GM08714 (cell line): ENCODE results near the gene ENGASE.

Experiments used
- H3K4me3 ChIP-seq: fragments of 200-500 bp; sonication (Bioruptor generic); 2 replicates; pipeline ENCODE4 v1.5.1; 2014; ENCODE audit warnings: mild to moderate bottlenecking, low read length, inconsistent platforms
- ZNF274 ChIP-seq: IDR thresholded peaks from 2 replicates; pipeline ENCODE4 v1.6.1; 2012; ENCODE audit warnings: mild to moderate bottlenecking, low read depth, low read length

ENGASE gene

GRCh38 chr17:79097226-79098055, 22.8 kb downstream of the ENGASE start:
- H3K4me3 ChIP-seq: no peak overlapping the region
- TF ChIP-seq ZNF274: no peak

GRCh38 chr17:79098282-79098867, 23.8 kb downstream of the ENGASE start:
- H3K4me3 ChIP-seq: no peak overlapping the region
- no peak for TF ChIP-seq ZNF274

DNA sequence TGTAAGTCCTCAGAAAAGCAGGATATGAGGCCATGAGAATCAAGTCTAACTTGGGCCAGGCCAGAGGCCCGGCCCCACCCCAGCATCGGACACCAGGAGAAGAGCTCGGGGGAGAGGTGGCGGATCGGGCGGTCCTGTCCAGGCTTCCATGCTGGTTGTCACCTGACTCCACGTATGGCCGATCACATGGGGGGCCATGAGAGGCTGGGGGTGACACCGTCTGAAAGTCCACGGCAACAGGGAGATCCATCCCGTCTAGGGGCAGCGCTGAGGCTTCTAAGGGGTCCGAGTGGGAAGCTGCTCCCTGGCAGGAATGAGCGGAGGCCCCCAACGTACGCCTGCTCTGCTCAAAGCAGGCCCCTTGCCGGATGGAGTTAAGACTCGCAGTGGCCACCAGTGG, 25.8 kb downstream of the ENGASE start:
- no peak for TF ChIP-seq ZNF274
- H3K4me3 ChIP-seq: no peak overlapping the region

- no peak overlapping the region for H3K4me3 ChIP-seq
- TF ChIP-seq ZNF274: no peak
Measured at GRCh38 chr17:79101111-79101673, 26.6 kb downstream of the ENGASE start.

DNA sequence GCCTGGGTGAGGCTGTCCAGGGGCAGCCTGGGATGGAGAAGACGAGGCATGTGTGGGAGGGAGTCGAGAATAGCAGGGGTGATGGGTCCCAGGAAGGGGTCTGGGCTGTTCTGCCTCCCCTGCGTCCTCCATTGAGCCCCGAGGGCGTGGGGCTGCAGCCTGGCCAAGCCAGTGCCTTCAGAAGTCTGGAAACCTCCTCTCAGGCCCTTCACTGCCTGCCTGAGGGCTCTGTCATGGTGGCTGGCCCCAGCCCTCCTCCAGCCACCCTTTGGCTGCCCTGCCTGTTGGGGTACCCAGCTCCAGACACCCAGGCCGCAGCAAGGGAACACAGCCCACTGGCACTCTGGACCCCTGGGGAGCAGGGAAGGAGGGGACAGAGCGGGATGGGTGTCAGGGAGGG, 27.6 kb downstream of the ENGASE start:
- no peak overlapping the region for H3K4me3 ChIP-seq
- TF ChIP-seq ZNF274: no peak

DNA sequence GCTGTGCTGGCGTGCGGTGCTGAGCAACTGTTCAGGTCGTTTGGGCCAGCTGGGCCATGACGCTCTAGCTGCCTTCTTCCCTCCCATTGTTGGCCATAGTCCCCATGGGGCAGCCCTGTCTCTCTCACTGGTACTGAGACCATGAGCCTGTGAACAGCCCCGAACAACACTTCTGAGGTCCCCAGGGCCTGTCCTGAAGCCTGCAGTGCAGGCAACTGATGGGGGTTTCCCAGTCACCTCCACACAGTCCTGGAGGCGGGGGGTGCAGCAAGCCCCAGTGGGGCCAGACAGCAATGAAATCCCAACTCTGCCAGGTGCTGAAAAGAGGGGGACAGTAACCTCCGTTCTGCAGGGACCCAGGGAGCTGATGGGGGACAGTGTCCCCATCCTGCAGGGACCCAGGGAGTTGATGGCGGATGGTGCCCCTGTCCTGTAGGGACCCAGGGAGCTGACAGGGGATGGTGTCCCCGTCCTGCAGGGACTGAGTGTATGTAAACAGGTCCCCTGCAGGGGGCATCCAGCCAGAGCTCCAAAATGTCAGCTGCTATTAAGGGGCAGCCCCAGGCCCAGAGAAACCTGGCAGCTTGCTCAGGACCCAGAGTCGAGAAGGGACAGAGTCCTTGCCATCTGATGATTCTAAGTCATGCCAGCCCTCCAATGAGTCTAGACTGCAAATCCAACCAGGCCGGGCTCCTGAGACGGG, 30.4 kb downstream of the ENGASE start:
- TF ChIP-seq ZNF274: no peak
- H3K4me3 ChIP-seq: no peak overlapping the region

DNA sequence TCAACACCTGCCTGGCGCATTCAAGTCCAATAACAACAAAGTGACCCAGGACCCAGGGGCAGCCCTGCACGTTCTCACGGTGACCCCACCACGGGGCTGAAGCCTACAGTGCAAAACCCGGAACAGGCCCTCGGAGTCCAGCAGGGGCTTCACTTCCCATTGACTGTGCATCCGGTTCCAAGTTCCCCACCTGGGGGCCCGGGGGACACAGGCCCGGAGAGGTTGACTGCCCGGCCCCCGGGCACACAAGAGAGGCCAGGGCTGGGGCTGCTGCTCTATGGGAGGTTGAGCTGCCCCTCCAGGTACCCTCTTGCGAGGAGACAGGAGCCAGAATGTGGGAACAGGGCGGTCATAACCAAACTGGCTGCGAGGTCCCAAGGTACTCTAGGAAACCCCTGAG, 31.3 kb downstream of the ENGASE start:
- H3K4me3 ChIP-seq: no peak overlapping the region
- TF ChIP-seq ZNF274: no peak

DNA sequence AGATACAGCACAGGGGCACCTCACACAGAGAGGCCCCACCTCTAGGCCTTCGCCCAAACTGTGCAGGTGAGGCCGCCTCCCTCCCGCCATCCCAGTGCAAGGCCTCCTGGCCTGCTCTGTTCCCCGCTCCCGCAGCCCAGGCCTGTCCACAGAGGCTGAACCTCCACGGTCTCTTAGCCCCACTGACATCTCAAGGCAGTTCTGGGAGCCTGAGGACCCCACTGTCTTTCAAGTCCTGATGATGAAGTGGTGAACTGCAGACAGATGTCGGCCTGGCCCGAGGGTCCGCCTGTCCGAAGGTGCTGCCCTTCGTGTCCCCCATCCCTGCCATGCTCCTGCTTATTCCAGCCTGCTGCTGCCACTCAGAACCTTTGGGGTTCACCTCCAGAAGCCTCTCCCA, 32.3 kb downstream of the ENGASE start:
- no peak for TF ChIP-seq ZNF274
- H3K4me3 ChIP-seq: no peak overlapping the region

DNA sequence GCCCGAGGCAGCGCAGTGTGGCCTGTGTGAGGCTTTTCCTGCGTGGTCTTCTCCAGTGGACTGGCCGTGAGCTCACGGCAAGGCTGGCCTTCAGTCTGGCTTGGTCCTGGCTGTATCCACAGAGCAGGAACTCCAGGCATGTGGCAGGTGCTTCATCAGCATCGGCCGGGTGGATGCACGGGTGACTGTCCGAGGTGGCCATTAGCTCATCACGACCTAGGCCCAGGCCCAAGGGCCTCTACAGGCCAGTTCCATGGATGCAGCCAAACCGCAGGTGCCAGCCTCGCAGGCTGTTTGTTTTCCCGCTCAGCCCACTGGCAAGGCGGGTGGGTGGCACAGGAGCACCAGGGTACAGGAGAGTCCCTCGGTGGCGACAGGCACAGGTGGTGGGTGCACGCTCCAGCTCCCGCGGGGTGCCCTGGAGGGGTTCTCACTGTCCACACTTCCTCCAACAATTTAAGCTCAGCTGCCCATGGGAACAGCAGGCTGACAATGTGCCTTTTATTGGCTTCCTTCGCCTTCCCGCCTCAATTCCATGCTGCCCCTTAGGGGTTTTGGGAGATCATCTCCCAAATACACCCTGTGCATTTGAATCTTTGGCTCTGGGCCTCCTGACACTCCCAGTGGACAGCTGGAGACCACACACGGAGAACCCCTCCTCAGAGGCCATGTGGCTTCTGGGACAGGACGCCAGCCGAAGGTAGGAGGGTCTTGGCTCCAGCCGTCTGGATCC, 33.0 kb downstream of the ENGASE start:
- no peak for TF ChIP-seq ZNF274
- no peak overlapping the region for H3K4me3 ChIP-seq

GRCh38 chr17:79108232-79108850, 33.7 kb downstream of the ENGASE start:
- no peak for TF ChIP-seq ZNF274
- no peak overlapping the region for H3K4me3 ChIP-seq

GRCh38 chr17:79108870-79109269, 34.2 kb downstream of the ENGASE start:
- TF ChIP-seq ZNF274: no peak
- no peak overlapping the region for H3K4me3 ChIP-seq

DNA sequence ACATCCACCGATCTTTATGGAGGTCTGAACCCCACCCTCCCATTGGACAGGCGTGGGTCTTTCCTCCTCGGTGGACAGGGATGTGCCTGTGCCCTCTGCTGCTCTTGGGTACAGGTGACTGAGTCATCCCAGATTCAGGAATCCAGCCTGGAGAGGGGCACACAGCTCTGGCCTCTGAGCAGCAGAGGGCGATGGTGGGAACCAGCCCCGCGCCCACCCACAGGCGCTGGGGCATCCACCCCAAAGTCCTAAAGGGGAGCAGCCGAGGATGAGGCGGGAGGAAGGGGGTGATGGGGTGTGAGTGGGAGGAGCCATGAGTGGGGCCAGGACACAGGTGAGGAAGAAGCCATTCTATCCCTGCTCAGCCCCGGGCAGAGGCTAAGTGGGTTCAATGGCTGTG, 35.0 kb downstream of the ENGASE start:
- H3K4me3 ChIP-seq: no peak overlapping the region
- TF ChIP-seq ZNF274: no peak

- no peak overlapping the region for H3K4me3 ChIP-seq
- TF ChIP-seq ZNF274: no peak
Measured at GRCh38 chr17:79111097-79111496, 36.5 kb downstream of the ENGASE start.

- no peak for TF ChIP-seq ZNF274
- H3K4me3 ChIP-seq: no peak overlapping the region
Measured at GRCh38 chr17:79112471-79112870, 37.8 kb downstream of the ENGASE start.
